DND-41 (cell line): ENCODE data around the gene PER2.

Experiments
- EZH2 ChIP-seq: IDR thresholded peaks from 3 replicates; pipeline ENCODE4 v1.6.1; 2012; ENCODE audit warnings: borderline replicate concordance, low read depth, mild to moderate bottlenecking, moderate library complexity, low read length, inconsistent platforms; ENCODE audit not compliant: severe bottlenecking
- TF ChIP-seq, protein P1 (sequence below): IDR thresholded peaks from 2 replicates; pipeline ENCODE4 v1.5.1; 2012; ENCODE audit warnings: borderline replicate concordance, low read length, moderate library complexity, mild to moderate bottlenecking; ENCODE audit not compliant: poor library complexity, severe bottlenecking; ENCODE audit errors: extremely low read depth

DNA sequence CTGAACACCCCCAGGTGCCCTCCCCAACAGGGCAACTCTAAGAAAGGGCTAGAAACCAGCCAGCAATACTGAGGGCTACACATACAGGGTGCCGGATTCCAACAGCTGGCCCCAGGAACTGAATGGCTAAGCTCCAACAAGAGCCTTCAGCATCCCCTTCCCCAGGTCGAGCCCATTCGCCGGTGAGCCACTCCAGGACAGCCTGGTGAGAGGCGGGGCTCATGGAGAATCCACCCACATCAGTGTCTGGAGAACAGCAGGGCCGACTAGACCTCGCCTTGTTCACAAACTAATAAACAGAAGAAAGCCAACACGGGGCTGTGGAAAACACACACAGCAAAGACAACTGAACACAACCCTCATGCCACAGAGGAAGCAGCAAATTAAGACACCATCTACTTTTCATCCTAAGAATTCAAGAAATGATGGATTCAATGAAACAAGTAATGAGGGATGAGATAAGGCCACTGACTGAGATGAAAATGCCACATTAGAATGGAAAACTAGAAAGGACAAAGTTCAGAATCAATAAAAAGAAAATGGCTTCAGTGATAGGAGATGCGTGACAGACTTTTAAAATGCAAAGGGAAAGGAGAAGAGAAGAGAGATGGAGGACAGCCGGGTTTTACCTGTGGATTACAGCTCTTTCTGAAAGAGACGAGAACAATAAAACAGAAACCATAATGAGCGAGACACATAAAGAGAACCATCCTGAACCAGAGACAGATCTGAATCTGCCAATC, 8.2 kb downstream of the PER2 start:
- TF ChIP-seq, protein P1, sequence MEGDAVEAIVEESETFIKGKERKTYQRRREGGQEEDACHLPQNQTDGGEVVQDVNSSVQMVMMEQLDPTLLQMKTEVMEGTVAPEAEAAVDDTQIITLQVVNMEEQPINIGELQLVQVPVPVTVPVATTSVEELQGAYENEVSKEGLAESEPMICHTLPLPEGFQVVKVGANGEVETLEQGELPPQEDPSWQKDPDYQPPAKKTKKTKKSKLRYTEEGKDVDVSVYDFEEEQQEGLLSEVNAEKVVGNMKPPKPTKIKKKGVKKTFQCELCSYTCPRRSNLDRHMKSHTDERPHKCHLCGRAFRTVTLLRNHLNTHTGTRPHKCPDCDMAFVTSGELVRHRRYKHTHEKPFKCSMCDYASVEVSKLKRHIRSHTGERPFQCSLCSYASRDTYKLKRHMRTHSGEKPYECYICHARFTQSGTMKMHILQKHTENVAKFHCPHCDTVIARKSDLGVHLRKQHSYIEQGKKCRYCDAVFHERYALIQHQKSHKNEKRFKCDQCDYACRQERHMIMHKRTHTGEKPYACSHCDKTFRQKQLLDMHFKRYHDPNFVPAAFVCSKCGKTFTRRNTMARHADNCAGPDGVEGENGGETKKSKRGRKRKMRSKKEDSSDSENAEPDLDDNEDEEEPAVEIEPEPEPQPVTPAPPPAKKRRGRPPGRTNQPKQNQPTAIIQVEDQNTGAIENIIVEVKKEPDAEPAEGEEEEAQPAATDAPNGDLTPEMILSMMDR, result no peak
- no peak for TF ChIP-seq EZH2
